CD4-positive, alpha-beta T cell treated with Interleukin-1 beta for 1 hour (primary cell): ENCODE data around the gene GUCY1A2.

Experiments
- DNase-seq, 2 donors: peaks; one replicate each; pipeline ENCODE4 v3.0.0-alpha.2; 2020 to 2022

GUCY1A2 gene

GRCh38 chr11:106727256-106727655 is 291.0 kb downstream of the GUCY1A2 start:
- DNase-seq: no peak

- no peak for DNase-seq
These were observed 293.9 kb downstream of the GUCY1A2 start for GRCh38 chr11:106724293-106724892.

- DNase-seq: no peak
These were observed 295.2 kb downstream of the GUCY1A2 start for GRCh38 chr11:106723071-106723470.

GRCh38 chr11:106717222-106717621 is 301.1 kb downstream of the GUCY1A2 start:
- no peak for DNase-seq

GRCh38 chr11:106714199-106714598 is 304.1 kb downstream of the GUCY1A2 start:
- DNase-seq: no peak

- DNase-seq: no peak
These were observed 309.9 kb downstream of the GUCY1A2 start for GRCh38 chr11:106708348-106708747.

- no peak for DNase-seq
These were observed 311.9 kb downstream of the GUCY1A2 start for GRCh38 chr11:106706355-106706754.

- DNase-seq: no peak
These were observed 315.5 kb downstream of the GUCY1A2 start for GRCh38 chr11:106702805-106703204.

GRCh38 chr11:106697058-106697457 is 321.2 kb downstream of the GUCY1A2 start:
- no peak for DNase-seq

- no peak for DNase-seq
These were observed 322.8 kb downstream of the GUCY1A2 start for GRCh38 chr11:106695506-106695905.

GRCh38 chr11:106694501-106694900 is 323.8 kb downstream of the GUCY1A2 start:
- no peak for DNase-seq

GRCh38 chr11:106691807-106692365 is 326.4 kb downstream of the GUCY1A2 start:
- no peak for DNase-seq

- DNase-seq: no peak
These were observed 327.4 kb downstream of the GUCY1A2 start for GRCh38 chr11:106690923-106691322.

GRCh38 chr11:106684944-106685343 is 333.3 kb downstream of the GUCY1A2 start:
- no peak for DNase-seq

GRCh38 chr11:106683435-106683834 is 334.8 kb downstream of the GUCY1A2 start:
- no peak for DNase-seq

- DNase-seq: no peak
These were observed 336.8 kb downstream of the GUCY1A2 start for GRCh38 chr11:106681435-106681834.

GRCh38 chr11:106679581-106679980 is 338.7 kb downstream of the GUCY1A2 start:
- no peak for DNase-seq

- DNase-seq: no peak
These were observed 339.1 kb downstream of the GUCY1A2 start for GRCh38 chr11:106679181-106679580.

- DNase-seq: no peak
These were observed 348.2 kb downstream of the GUCY1A2 start for GRCh38 chr11:106670069-106670468.

GRCh38 chr11:106668147-106668546 is 350.1 kb downstream of the GUCY1A2 start:
- no peak for DNase-seq

- DNase-seq: no peak
These were observed 361.6 kb downstream of the GUCY1A2 start for GRCh38 chr11:106656646-106657045.

GRCh38 chr11:106644824-106645223 is 373.5 kb downstream of the GUCY1A2 start:
- no peak for DNase-seq

GRCh38 chr11:106642331-106642730 is 375.9 kb downstream of the GUCY1A2 start:
- no peak for DNase-seq

- no peak for DNase-seq
These were observed 386.0 kb downstream of the GUCY1A2 start for GRCh38 chr11:106632283-106632682.

GRCh38 chr11:106627694-106628093 is 390.6 kb downstream of the GUCY1A2 start:
- no peak for DNase-seq
